ENCODE measurements around the gene RIMBP2.

Gene RIMBP2

GRCh38 chr12:130626601-130627000, 89.5 kb downstream of the RIMBP2 start:
- DNase-seq (ENCODE audit: low read depth), result no peak

GRCh38 chr12:130625201-130625600, 90.9 kb downstream of the RIMBP2 start:
- DNase-seq (ENCODE audit: low read depth), result no peak

GRCh38 chr12:130622803-130623202, 93.3 kb downstream of the RIMBP2 start:
- no peak for DNase-seq (ENCODE audit: low read depth)

GRCh38 chr12:130621696-130622298, 94.3 kb downstream of the RIMBP2 start:
- no peak for DNase-seq (ENCODE audit: low read depth)

GRCh38 chr12:130620756-130621155, 95.3 kb downstream of the RIMBP2 start:
- no peak for DNase-seq (ENCODE audit: low read depth)

- no peak for DNase-seq (ENCODE audit: low read depth)
Observed at GRCh38 chr12:130620281-130620680, 95.8 kb downstream of the RIMBP2 start.

- no peak for DNase-seq (ENCODE audit: low read depth)
Observed at GRCh38 chr12:130619385-130620001, 96.6 kb downstream of the RIMBP2 start.

GRCh38 chr12:130617219-130617618, 98.9 kb downstream of the RIMBP2 start:
- DNase-seq (ENCODE audit: low read depth), result no peak

- DNase-seq (ENCODE audit: low read depth), result no peak
Observed at GRCh38 chr12:130615861-130616345, 100.2 kb downstream of the RIMBP2 start.

- no peak for DNase-seq (ENCODE audit: low read depth)
Observed at GRCh38 chr12:130614530-130614905, 101.6 kb downstream of the RIMBP2 start.

- DNase-seq (ENCODE audit: low read depth), result no peak
Observed at GRCh38 chr12:130613831-130614529, 102.1 kb downstream of the RIMBP2 start.

GRCh38 chr12:130613131-130613530, 103.0 kb downstream of the RIMBP2 start:
- DNase-seq (ENCODE audit: low read depth), result no peak

GRCh38 chr12:130611026-130611905, 104.8 kb downstream of the RIMBP2 start:
- DNase-seq (ENCODE audit: low read depth), result no peak

- DNase-seq (ENCODE audit: low read depth), result no peak
Observed at GRCh38 chr12:130609966-130610365, 106.1 kb downstream of the RIMBP2 start.

GRCh38 chr12:130608831-130609230, 107.3 kb downstream of the RIMBP2 start:
- no peak for DNase-seq (ENCODE audit: low read depth)

- no peak for DNase-seq (ENCODE audit: low read depth)
Observed at GRCh38 chr12:130608132-130608531, 108.0 kb downstream of the RIMBP2 start.

- DNase-seq (ENCODE audit: low read depth), result no peak
Observed at GRCh38 chr12:130606231-130606630, 109.9 kb downstream of the RIMBP2 start.

- DNase-seq (ENCODE audit: low read depth), result no peak
Observed at GRCh38 chr12:130603396-130603965, 112.6 kb downstream of the RIMBP2 start.

GRCh38 chr12:130602251-130602650, 113.8 kb downstream of the RIMBP2 start:
- DNase-seq (ENCODE audit: low read depth), result no peak

- no peak for DNase-seq (ENCODE audit: low read depth)
Observed at GRCh38 chr12:130601327-130601726, 114.8 kb downstream of the RIMBP2 start.

GRCh38 chr12:130596241-130596640, 119.9 kb downstream of the RIMBP2 start:
- no peak for DNase-seq (ENCODE audit: low read depth)

- no peak for DNase-seq (ENCODE audit: low read depth)
Observed at GRCh38 chr12:130595566-130595965, 120.5 kb downstream of the RIMBP2 start.

Measured in GM04503 (cell line).